Spleen (tissue), 11 donors: Measurements from ENCODE around the gene CDC7. TPM values are rescaled to one million over a fixed set of nuclear protein-coding genes. Genes with fewer than 3 reads are reported as not detected.
A peak's percentile ranks its signal among the peaks of the same experiment; 100 is the strongest.

Experiments
- DNase-seq: peaks from one replicate; pipeline ENCODE4 v3.0.0-alpha.2; 2020
- H3K27ac ChIP-seq, 8 donors: fragments of 200-600 bp; sonication (generic) in 7 of 8; 1 replicate in 4 of 8; 2 replicates in 4 of 8; pipeline versions ENCODE4 v1.5.0 to v1.8.0; 2016 to 2021; ENCODE audit warnings: inconsistent platforms in 4 of 8, mild to moderate bottlenecking in 4 of 8, moderate library complexity in 1 of 8
- H3K27me3 ChIP-seq, 7 donors: fragments of 200-600 bp; sonication (generic) in 6 of 7; replicated peaks in 1 of 7; 1 replicate in 4 of 7; 2 replicates in 3 of 7; pipeline versions ENCODE4 v1.5.0 to v1.8.0; 2016 to 2021; ENCODE audit warnings: inconsistent platforms in 3 of 7, mild to moderate bottlenecking in 1 of 7
- H3K36me3 ChIP-seq, 6 donors: fragments of 200-600 bp; sonication (generic) in 5 of 6; 1 replicate in 4 of 6; 2 replicates in 2 of 6; pipeline versions ENCODE4 v1.5.0 to v1.8.0; 2016 to 2021; ENCODE audit warnings: inconsistent platforms in 2 of 6
- H3K4me1 ChIP-seq, 6 donors: fragments of 200-600 bp; sonication (generic) in 5 of 6; 1 replicate in 3 of 6; 2 replicates in 3 of 6; pipeline versions ENCODE4 v1.5.0 to v1.8.0; 2016 to 2021; ENCODE audit warnings: inconsistent platforms in 3 of 6
- H3K4me3 ChIP-seq, 8 donors: fragments of 200-600 bp; sonication (generic) in 7 of 8; 1 replicate in 4 of 8; 2 replicates in 4 of 8; pipeline versions ENCODE4 v1.5.0 to v1.8.0; 2016 to 2021; ENCODE audit warnings: inconsistent platforms in 4 of 8, mild to moderate bottlenecking in 4 of 8, moderate library complexity in 2 of 8
- H3K9me3 ChIP-seq, 8 donors: fragments of 200-600 bp; sonication (generic) in 7 of 8; 1 replicate in 4 of 8; 2 replicates in 4 of 8; pipeline versions ENCODE4 v1.5.0 to v1.8.0; 2016 to 2021; ENCODE audit warnings: inconsistent platforms in 4 of 8
- POLR2A ChIP-seq, 3 donors: fragments of 450-650 bp; IDR thresholded peaks; one replicate each; pipeline ENCODE4 v1.5.1; 2017; ENCODE audit warnings: antibody characterized with exemption in 3 of 3, mild to moderate bottlenecking in 1 of 3
- POLR2AphosphoS5 ChIP-seq, 3 donors: sonication (generic); formaldehyde crosslinking; IDR thresholded peaks; one replicate each; pipeline ENCODE4 v1.5.1; 2017; ENCODE audit warnings: antibody characterized with exemption in 3 of 3
- whole genome bisulfite sequencing, 5 donors: extraction: QIAGEN DNeasy Blood & Tissue Kit in 3 of 5; methylation state at CpG; one replicate each; pipeline versions ENCODE4 v1.1.5 to v1.1.7; 2013 to 2018; 5-methylcytosine and 5-hydroxymethylcytosine counted together
- intact Hi-C: fragments of 100-400 bp; cut with DNase I; formaldehyde crosslinking; loops from one replicate; pipeline ENCODE4 v1.15.0; 2023; ENCODE audit warnings: low total_unique reads
- polyA plus RNA-seq, 3 donors: library from polyadenylated mRNA; stranded (reverse); fragments of 200-250 nt; gene quantifications; one replicate each; pipeline ENCODE4 v1.2.1, GENCODE V29; 2013
- total RNA-seq, 7 donors: library from RNA; depleted of rRNA in 3 of 7; stranded (reverse); fragments of >200 nt in 3 of 7; fragmentation: NEBNext Ultra II Directional in 4 of 7; extraction: Animal tissue kit (Norgen Biotek cat#: 25700) in 4 of 7; gene quantifications; one replicate each; pipeline versions ENCODE4 v1.1.0 to v1.2.1, GENCODE V29; 2016 to 2021
- TF ChIP-seq, protein P1 (sequence below), 11 experiments: fragments of 200-600 bp in 7 of 11; fragments of 450-650 bp in 4 of 11; sonication (generic) in 4 of 11; IDR thresholded peaks in 8 of 11; conservative IDR thresholded peaks in 3 of 11; 1 replicate in 7 of 11; 2 replicates in 4 of 11; pipeline versions ENCODE4 v1.4.0 to v1.8.0; 2016 to 2021; ENCODE audit warnings: antibody characterized with exemption in 11 of 11, inconsistent platforms in 4 of 11, mild to moderate bottlenecking in 1 of 11
- donor health status: healthy with polysubstance abuse.
- donor health status: DM: no; HTN: no; CAD: no; lungs with moderate emphysema.
- donor health status: DM: no; HTN: no; CAD: no.
- donor health status: Bipolar disorder and iron deficiency.
- donor health status: healthy.
- donor health status: DM: no; HTN: no; CAD: no.
- donor health status: DM: yes; HTN: yes; CAD: no.

CDC7 gene
- total and polyA plus RNA-seq, 10 donors: 3.8 to 25.3 (median 11.5) TPM

DNA sequence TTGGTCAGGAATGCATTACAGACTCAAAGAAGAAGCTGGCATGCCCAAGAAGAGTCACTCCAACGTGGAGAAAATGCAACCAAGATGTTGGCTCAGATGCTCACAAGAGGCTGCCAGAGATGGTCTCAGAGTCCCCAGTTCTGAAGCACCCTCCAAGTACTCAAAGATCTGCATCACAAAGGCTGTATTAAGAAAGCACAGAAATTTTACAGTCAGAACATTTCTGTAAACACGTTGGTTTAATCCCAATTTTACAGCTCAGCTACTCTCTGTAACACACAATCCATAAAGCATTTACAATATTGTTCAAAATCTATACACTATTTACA, 69.4 kb downstream of the CDC7 start:
- Histone ChIP-seq H3K27me3 (no peaks in the 10 kb centered on the region), H3K4me1 (peaks cover 4 to 40% (median 28%) of the 10 kb centered on the region in 6 donors), H3K36me3 (no peaks in the 10 kb centered on the region), H3K9me3 (no peaks in the 10 kb centered on the region), H3K4me3 (no peak overlapping the region), H3K27ac (peak overlapping the region in 6 of 8 donors; percentile 2 to 56 (median 26))
- TF ChIP-seq, protein P1, sequence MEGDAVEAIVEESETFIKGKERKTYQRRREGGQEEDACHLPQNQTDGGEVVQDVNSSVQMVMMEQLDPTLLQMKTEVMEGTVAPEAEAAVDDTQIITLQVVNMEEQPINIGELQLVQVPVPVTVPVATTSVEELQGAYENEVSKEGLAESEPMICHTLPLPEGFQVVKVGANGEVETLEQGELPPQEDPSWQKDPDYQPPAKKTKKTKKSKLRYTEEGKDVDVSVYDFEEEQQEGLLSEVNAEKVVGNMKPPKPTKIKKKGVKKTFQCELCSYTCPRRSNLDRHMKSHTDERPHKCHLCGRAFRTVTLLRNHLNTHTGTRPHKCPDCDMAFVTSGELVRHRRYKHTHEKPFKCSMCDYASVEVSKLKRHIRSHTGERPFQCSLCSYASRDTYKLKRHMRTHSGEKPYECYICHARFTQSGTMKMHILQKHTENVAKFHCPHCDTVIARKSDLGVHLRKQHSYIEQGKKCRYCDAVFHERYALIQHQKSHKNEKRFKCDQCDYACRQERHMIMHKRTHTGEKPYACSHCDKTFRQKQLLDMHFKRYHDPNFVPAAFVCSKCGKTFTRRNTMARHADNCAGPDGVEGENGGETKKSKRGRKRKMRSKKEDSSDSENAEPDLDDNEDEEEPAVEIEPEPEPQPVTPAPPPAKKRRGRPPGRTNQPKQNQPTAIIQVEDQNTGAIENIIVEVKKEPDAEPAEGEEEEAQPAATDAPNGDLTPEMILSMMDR (IDR thresholded peaks at IDR 0.05 in 8 of 11, conservative IDR thresholded peaks at IDR 0.05 in 3 of 11): no peak
- TF ChIP-seq POLR2A (IDR thresholded peaks at IDR 0.05) (no peak), POLR2AphosphoS5 (IDR thresholded peaks at IDR 0.05) (no peak)
- intact Hi-C loops: no loop called here
- 51 to 83% (median 77%) methylated on average over 2 of the region's 2 CpGs for WGBS, 5 donors
- DNase-seq: no peak

DNA sequence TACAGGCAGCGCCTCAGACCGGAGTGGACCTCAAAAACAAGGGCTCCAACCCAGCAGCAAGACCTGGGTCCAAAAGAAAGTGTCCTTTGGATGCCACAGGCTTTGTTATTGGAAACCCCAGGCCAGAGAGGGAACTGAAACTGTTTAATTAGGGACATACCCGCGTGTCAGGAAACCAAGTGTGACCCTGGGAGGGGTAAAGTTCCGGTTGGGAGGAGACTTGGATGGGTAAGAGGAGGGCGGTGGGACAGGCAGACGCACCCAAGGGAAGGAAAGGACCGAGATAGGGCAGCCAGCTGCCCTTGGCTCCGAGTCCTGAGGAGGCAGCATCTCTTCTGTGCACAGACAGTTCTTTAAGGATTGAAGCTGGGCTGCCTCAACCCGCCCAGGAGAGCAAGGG, 71.4 kb downstream of the CDC7 start:
- no peak for DNase-seq
- TF ChIP-seq POLR2A (IDR thresholded peaks at IDR 0.05): no peak
- TF ChIP-seq POLR2AphosphoS5 (IDR thresholded peaks at IDR 0.05): peak in 2 of 3 donors; percentile 35 to 37
- Histone ChIP-seq H3K36me3 (no peaks in the 10 kb centered on the region), H3K4me1 (peaks cover 4 to 55% (median 30%) of the 10 kb centered on the region in 6 donors), H3K27ac (peak overlapping the region in 1 of 8 donors; percentile 34), H3K27me3 (no peaks in the 10 kb centered on the region), H3K9me3 (no peaks in the 10 kb centered on the region), H3K4me3 (peak overlapping the region in 1 of 8 donors; percentile 36)
- 33 to 53% (median 41%) methylated on average over 10 of the region's 10 CpGs for WGBS, 5 donors
- intact Hi-C loops: no loop called here

Other genes with a start within 250 kb of the CDC7 start
- gene HFM1, start 96.0 kb upstream of the CDC7 start, total RNA-seq: 1 to 10 TPM in 3 of 7 donors, under 1 TPM in 4; 0.43 to 2.3 (median 0.89) TPM
- under 1 TPM; 0.39 to 0.77 (median 0.54) TPM for gene HFM1, start 96.0 kb upstream of the CDC7 start, polyA plus RNA-seq